IMR-90 (cell line): Measurements from ENCODE around the gene FAM89B. TPM values are rescaled to one million over a fixed set of nuclear protein-coding genes. Genes with fewer than 3 reads are reported as not detected.

Experiments used
- ATAC-seq: fragments of 200-7000 bp; cut with Tn5 transposase; 2 replicates; pipeline ENCODE4 v1.9.1; 2020; ENCODE audit warnings: low read depth, mild to moderate bottlenecking, moderate library complexity
- BruUV-seq: library from RNA; stranded (reverse); fragments of 400-500 nt; replicated peaks from 2 replicates; lab custom pipeline; 2021; lab: Mats Ljungman, UMichigan
- CTCF ChIA-PET: fragments of 300-600 bp; formaldehyde crosslinking; extraction: SDS; loops from one replicate; lab custom pipeline; 2021; ENCODE audit warnings: antibody characterized with exemption; lab: Yijun Ruan, JAX
- POLR2A ChIA-PET: fragments of 300-600 bp; sonication (Branson Sonifier 250); formaldehyde crosslinking; loops from one replicate; lab custom pipeline; 2022; ENCODE audit warnings: antibody characterized with exemption; ENCODE audit not compliant: unreplicated experiment; lab: Charles Lee
- DNase-seq: peaks from one replicate; pipeline ENCODE4 v3.0.0; 2013
- H2AFZ ChIP-seq: replicated peaks from 2 replicates; pipeline ENCODE3; 2013; ENCODE audit warnings: low read length, mild to moderate bottlenecking; ENCODE audit not compliant: poor library complexity
- H2AK5ac ChIP-seq: 2 replicates; pipeline ENCODE4 v1.6.1; 2013; ENCODE audit warnings: low read depth, low read length, inconsistent platforms
- H2AK9ac ChIP-seq: replicated peaks from 2 replicates; pipeline ENCODE3; 2013; ENCODE audit warnings: mild to moderate bottlenecking, low read depth, low read length, moderate library complexity; ENCODE audit not compliant: poor library complexity
- H2BK120ac ChIP-seq: 2 replicates; pipeline ENCODE4 v1.6.1; 2013; ENCODE audit warnings: low read depth, low read length, inconsistent platforms
- H2BK15ac ChIP-seq: 3 replicates; pipeline ENCODE4 v1.6.1; 2013; ENCODE audit warnings: low read depth, low read length, inconsistent platforms
- H2BK20ac ChIP-seq: 2 replicates; pipeline ENCODE4 v1.6.1; 2013; ENCODE audit warnings: low read depth, mild to moderate bottlenecking, inconsistent platforms, low read length, moderate library complexity
- H2BK5ac ChIP-seq: 2 replicates; pipeline ENCODE4 v1.6.1; 2013; ENCODE audit warnings: mild to moderate bottlenecking, low read depth, low read length, inconsistent platforms; ENCODE audit not compliant: poor library complexity, severe bottlenecking
- H3K14ac ChIP-seq: replicated peaks from 2 replicates; pipeline ENCODE4 v1.6.1; 2013; ENCODE audit warnings: low read depth, low read length, inconsistent platforms
- H3K18ac ChIP-seq: 2 replicates; pipeline ENCODE4 v1.6.1; 2013; ENCODE audit warnings: low read depth, low read length, control low read depth
- H3K23ac ChIP-seq: 2 replicates; pipeline ENCODE4 v1.6.1; 2013; ENCODE audit warnings: low read depth, low read length, inconsistent platforms
- H3K27ac ChIP-seq: 2 replicates; pipeline ENCODE4 v1.5.1; 2013; ENCODE audit warnings: mild to moderate bottlenecking, control low read depth, low read length; ENCODE audit not compliant: insufficient read depth
- H3K27me3 ChIP-seq: 2 replicates; pipeline ENCODE4 v1.6.1; 2013; ENCODE audit warnings: low read length; ENCODE audit not compliant: control insufficient read depth, insufficient read depth
- H3K36me3 ChIP-seq: 2 replicates; pipeline ENCODE4 v1.6.1; 2013; ENCODE audit warnings: low read length, mixed read lengths; ENCODE audit not compliant: control insufficient read depth, insufficient read depth
- H3K4ac ChIP-seq: 2 replicates; pipeline ENCODE4 v1.6.1; 2013; ENCODE audit warnings: low read depth, low read length, inconsistent platforms
- H3K4me1 ChIP-seq: 2 replicates; pipeline ENCODE4 v1.6.1; 2013; ENCODE audit warnings: low read length, mixed read lengths; ENCODE audit not compliant: control insufficient read depth, insufficient read depth
- H3K4me2 ChIP-seq: 2 replicates; pipeline ENCODE4 v1.6.1; 2013; ENCODE audit warnings: low read depth, mild to moderate bottlenecking, control low read depth, low read length, moderate library complexity
- H3K4me3 ChIP-seq: 2 replicates; pipeline ENCODE4 v1.5.1; 2013; ENCODE audit warnings: low read depth, mild to moderate bottlenecking, control low read depth, low read length, moderate library complexity; ENCODE audit not compliant: insufficient read depth
- H3K56ac ChIP-seq: 2 replicates; pipeline ENCODE4 v1.6.1; 2013; ENCODE audit warnings: low read length, inconsistent platforms; ENCODE audit not compliant: insufficient read depth; ENCODE audit errors: extremely low read depth
- H3K79me1 ChIP-seq, 2 experiments: 2 replicates each; pipeline ENCODE4 v1.6.1; 2013; ENCODE audit warnings: low read length in 2 of 2, inconsistent platforms in 1 of 2, low read depth in 1 of 2
- H3K9ac ChIP-seq: 2 replicates; pipeline ENCODE4 v1.6.1; 2013; ENCODE audit warnings: low read depth, low read length, control low read depth
- H3K9me1 ChIP-seq: 2 replicates; pipeline ENCODE4 v1.6.1; 2013; ENCODE audit warnings: low read length, inconsistent platforms; ENCODE audit not compliant: insufficient read depth
- H3K9me3 ChIP-seq: 2 replicates; pipeline ENCODE4 v1.6.1; 2013; ENCODE audit warnings: low read length; ENCODE audit not compliant: control insufficient read depth, insufficient read depth
- H4K20me1 ChIP-seq: 2 replicates; pipeline ENCODE4 v1.6.1; 2013; ENCODE audit warnings: low read length, inconsistent platforms; ENCODE audit not compliant: insufficient read depth
- H4K5ac ChIP-seq: 2 replicates; pipeline ENCODE4 v1.6.1; 2013; ENCODE audit warnings: mild to moderate bottlenecking, low read depth, low read length, control low read depth
- H4K8ac ChIP-seq, 2 experiments: 2 replicates each; pipeline ENCODE4 v1.6.1; 2013; ENCODE audit warnings: low read depth in 2 of 2, low read length in 2 of 2, control low read depth in 1 of 2, inconsistent platforms in 1 of 2
- H4K91ac ChIP-seq: 2 replicates; pipeline ENCODE4 v1.6.1; 2013; ENCODE audit warnings: low read depth, low read length, inconsistent platforms; ENCODE audit not compliant: insufficient read depth
- BHLHE40 ChIP-seq: fragments of 150-350 bp; IDR thresholded peaks from 2 replicates; pipeline ENCODE4 v1.6.1; 2016; ENCODE audit warnings: mild to moderate bottlenecking, low read depth, low read length
- CEBPB ChIP-seq: IDR thresholded peaks from 2 replicates; pipeline ENCODE4 v1.6.1; 2012; ENCODE audit warnings: low read depth, low read length, improper control_type of control experiment
- CHD1 ChIP-seq: IDR thresholded peaks from 2 replicates; pipeline ENCODE4 v1.6.1; 2012; ENCODE audit warnings: low read depth, low read length, improper control_type of control experiment
- FOS ChIP-seq: fragments of 150-350 bp; IDR thresholded peaks from 2 replicates; pipeline ENCODE4 v1.6.1; 2016; ENCODE audit warnings: low read depth, low read length
- MAFK ChIP-seq: IDR thresholded peaks from 2 replicates; pipeline ENCODE4 v1.6.1; 2012; ENCODE audit warnings: low read depth, low read length, improper control_type of control experiment
- MAZ ChIP-seq: IDR thresholded peaks from 2 replicates; pipeline ENCODE4 v1.6.1; 2012; ENCODE audit warnings: low read depth, mild to moderate bottlenecking, low read length, improper control_type of control experiment, moderate library complexity, borderline replicate concordance
- MXI1 ChIP-seq: IDR thresholded peaks from 2 replicates; pipeline ENCODE4 v1.6.1; 2012; ENCODE audit warnings: low read depth, mild to moderate bottlenecking, low read length, moderate library complexity, borderline replicate concordance
- NFE2L2 ChIP-seq: fragments of 150-350 bp; IDR thresholded peaks from 2 replicates; pipeline ENCODE4 v1.6.1; 2016; ENCODE audit warnings: low read depth, mild to moderate bottlenecking, low read length
- POLR2A ChIP-seq: IDR thresholded peaks from 2 replicates; pipeline ENCODE4 v1.6.1; 2012; ENCODE audit warnings: mild to moderate bottlenecking, low read depth, low read length
- RAD21 ChIP-seq: IDR thresholded peaks from 2 replicates; pipeline ENCODE4 v1.6.1; 2012; ENCODE audit warnings: low read length, improper control_type of control experiment
- RCOR1 ChIP-seq: IDR thresholded peaks from 2 replicates; pipeline ENCODE4 v1.6.1; 2012; ENCODE audit warnings: mild to moderate bottlenecking, low read length, improper control_type of control experiment; ENCODE audit not compliant: insufficient replicate concordance
- RFX5 ChIP-seq: IDR thresholded peaks from 2 replicates; pipeline ENCODE4 v1.8.0; 2012; ENCODE audit warnings: low read depth, mild to moderate bottlenecking, low read length, moderate library complexity
- SMC3 ChIP-seq: fragments of 150-350 bp; IDR thresholded peaks from 2 replicates; pipeline ENCODE4 v1.6.1; 2016; ENCODE audit warnings: low read depth, mild to moderate bottlenecking, antibody characterized with exemption, low read length, moderate library complexity
- WGBS, 2 experiments: methylation state at CpG; one replicate each; pipeline versions ENCODE4 v1.1.5 to v1.1.7; 2013; ENCODE audit warnings: missing lambda C conversion rate in 2 of 2; ENCODE audit not compliant: insufficient read length in 1 of 2; ENCODE audit errors: extremely low coverage in 2 of 2; 5-methylcytosine and 5-hydroxymethylcytosine counted together
- dilution Hi-C: fragments of 300-500 bp; cut with HindIII; formaldehyde crosslinking; loops from one replicate; pipeline ENCODE4 v1.14.3; 2018; ENCODE audit warnings: low sequenced_read_pairs; ENCODE audit not compliant: unreplicated experiment
- in situ Hi-C: fragments of 300-500 bp; cut with MboI; formaldehyde crosslinking; loops from 3 replicates; pipeline ENCODE4 v1.14.3; 2019; ENCODE audit warnings: low sequenced_read_pairs, inconsistent platforms, mixed read lengths
- intact Hi-C: fragments of 100-400 bp; cut with micrococcal nuclease; formaldehyde crosslinking; loops from 2 replicates; pipeline ENCODE4 v1.10.0; 2022
- polyA plus RNA-seq, 3 experiments: library from polyadenylated mRNA; depleted of rRNA; stranded (reverse); fragments of >200 nt; gene quantifications; 2 replicates each; pipeline ENCODE4 v1.2.3, GENCODE V29; 2012; ENCODE audit warnings: low replicate concordance in 1 of 3
- total RNA-seq: library from RNA; depleted of rRNA; stranded (reverse); fragments of >200 nt; gene quantifications from 2 replicates; pipeline ENCODE4 v1.2.3, GENCODE V29; 2012
- TF ChIP-seq, protein P1 (sequence below): fragments of 150-350 bp; IDR thresholded peaks from 2 replicates; pipeline ENCODE4 v1.6.1; 2017; ENCODE audit warnings: mild to moderate bottlenecking, antibody characterized with exemption, low read length, low read depth
- TF ChIP-seq, protein P2 (sequence below): fragments of 150-350 bp; IDR thresholded peaks from 2 replicates; pipeline ENCODE4 v1.6.1; 2016; ENCODE audit warnings: low read depth, mild to moderate bottlenecking, low read length, moderate library complexity, borderline replicate concordance

The FAM89B gene
- total and polyA plus RNA-seq, 2 of the 4 experiments (the other 2 are of a cell fraction) = 12.0 to 65.5 TPM

DNA sequence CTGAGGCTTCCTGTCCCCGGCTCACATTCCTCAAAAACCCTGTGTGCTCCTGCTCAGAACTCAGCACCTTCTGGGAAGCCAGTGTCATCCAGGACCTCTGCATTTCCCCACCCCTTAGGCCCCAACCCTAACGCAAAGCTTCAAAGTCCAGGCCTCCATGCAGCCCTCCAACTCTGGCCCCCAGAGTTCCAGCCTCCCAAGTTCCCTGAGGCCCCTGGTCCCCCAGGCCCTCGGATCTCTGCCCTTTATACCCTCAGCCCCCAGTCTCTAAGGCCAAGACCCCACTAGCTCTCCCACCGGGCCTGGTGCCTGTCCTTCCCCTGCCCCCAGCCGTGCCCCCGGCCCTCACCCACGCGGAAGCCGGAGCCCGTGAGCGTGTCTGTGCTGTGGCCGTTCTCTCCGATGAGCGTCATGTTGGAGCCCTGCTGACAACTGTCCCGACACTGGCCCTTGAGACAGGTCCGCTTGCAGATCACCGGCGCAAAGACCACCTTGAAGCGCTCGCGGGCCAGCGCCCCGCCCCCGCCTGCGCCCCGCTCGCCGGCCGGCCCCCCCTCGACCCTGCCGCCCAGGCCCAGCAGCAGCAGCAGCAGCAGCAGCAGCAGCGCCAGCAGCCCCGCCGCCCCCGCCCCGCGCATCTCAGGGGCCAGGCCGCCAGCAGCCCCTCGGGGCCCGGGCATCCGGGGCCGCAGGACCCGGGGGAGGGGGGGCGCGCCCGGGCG is 14.9 kb upstream of the FAM89B start:
- Histone ChIP-seq H2BK15ac (peak overlapping the region; percentile 32; the same call in 1 of the 3 replicates), H4K20me1 (peaks cover 12% of the 10 kb centered on the region), H4K8ac (peak overlapping the region; percentile 39 to 87; a peak in 1 of 4 replicates), H2BK20ac (no peak overlapping the region), H3K9me3 (no peaks in the 10 kb centered on the region), H3K4me2 (peak overlapping the region; percentile 81), H3K9me1 (peaks cover 25% of the 10 kb centered on the region), H2AK9ac (peak overlapping the region; percentile 97), H3K14ac (peak overlapping the region; percentile 34), H3K27me3 (no peaks in the 10 kb centered on the region), H3K27ac (peak overlapping the region; percentile 78), H4K91ac (peak overlapping the region; percentile 87; the same call in 1 of the 2 replicates), H4K5ac (peak overlapping the region; percentile 39), H2BK5ac (peak overlapping the region; percentile 72), H3K4ac (peak overlapping the region; percentile 63), H3K18ac (peak overlapping the region; percentile 7), H3K4me1 (peaks cover 43% of the 10 kb centered on the region), H3K9ac (peak overlapping the region; percentile 71), H2BK120ac (peak overlapping the region; percentile 7; the same call in 1 of the 2 replicates), H3K56ac (no peak overlapping the region), H3K79me1 (peaks cover 16 to 45% of the 10 kb centered on the region in 2 experiments; a peak in 3 of 4 replicates), H2AFZ (peak overlapping the region; percentile 79), H2AK5ac (peak overlapping the region; percentile 41), H3K23ac (peak overlapping the region; percentile 18), H3K4me3 (peak overlapping the region; percentile 74), H3K36me3 (peaks cover 4% of the 10 kb centered on the region; the same call in 1 of the 2 replicates)
- BruUV-seq = no TSS peak
- CTCF ChIA-PET = no interaction called here
- no peak for DNase-seq
- intact Hi-C loops (loop anchor here (1.0 to 2.0 kb wide), 2 partner anchors 13 to 17 kb away; partner anchors contain the start of gene ZNRD2), dilution Hi-C loops (no loop called here), in situ Hi-C loops (no loop called here)
- peak; percentile 16 for ATAC-seq
- 4% methylated on average over 21 of the region's 47 CpGs; no CpG with 5 or more reads in 1 of the 2 experiments for WGBS, 2 experiments
- POLR2A ChIA-PET = no interaction called here
- TF ChIP-seq FOS (no peak), RFX5 (no peak), RCOR1 (no peak), CEBPB (no peak), BHLHE40 (no peak), SMC3 (no peak), NFE2L2 (no peak), MAFK (no peak), MAZ (no peak), CHD1 (no peak), RAD21 (no peak), POLR2A (no peak; the same call in 1 of the 2 replicates), MXI1 (no peak)
- TF ChIP-seq, protein P1, sequence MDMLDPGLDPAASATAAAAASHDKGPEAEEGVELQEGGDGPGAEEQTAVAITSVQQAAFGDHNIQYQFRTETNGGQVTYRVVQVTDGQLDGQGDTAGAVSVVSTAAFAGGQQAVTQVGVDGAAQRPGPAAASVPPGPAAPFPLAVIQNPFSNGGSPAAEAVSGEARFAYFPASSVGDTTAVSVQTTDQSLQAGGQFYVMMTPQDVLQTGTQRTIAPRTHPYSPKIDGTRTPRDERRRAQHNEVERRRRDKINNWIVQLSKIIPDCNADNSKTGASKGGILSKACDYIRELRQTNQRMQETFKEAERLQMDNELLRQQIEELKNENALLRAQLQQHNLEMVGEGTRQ = no peak
- TF ChIP-seq, protein P2, sequence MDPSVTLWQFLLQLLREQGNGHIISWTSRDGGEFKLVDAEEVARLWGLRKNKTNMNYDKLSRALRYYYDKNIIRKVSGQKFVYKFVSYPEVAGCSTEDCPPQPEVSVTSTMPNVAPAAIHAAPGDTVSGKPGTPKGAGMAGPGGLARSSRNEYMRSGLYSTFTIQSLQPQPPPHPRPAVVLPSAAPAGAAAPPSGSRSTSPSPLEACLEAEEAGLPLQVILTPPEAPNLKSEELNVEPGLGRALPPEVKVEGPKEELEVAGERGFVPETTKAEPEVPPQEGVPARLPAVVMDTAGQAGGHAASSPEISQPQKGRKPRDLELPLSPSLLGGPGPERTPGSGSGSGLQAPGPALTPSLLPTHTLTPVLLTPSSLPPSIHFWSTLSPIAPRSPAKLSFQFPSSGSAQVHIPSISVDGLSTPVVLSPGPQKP = no peak
